ENCODE data around the gene AZGP1.

GRCh38 chr7:99976626-99977025 lies 795 bp upstream of the AZGP1 start:
- no peak for TF ChIP-seq CTCF (optimal IDR thresholded peaks at IDR 0.05 in 1 of 3, IDR thresholded peaks at IDR 0.05 in 1 of 3, conservative IDR thresholded peaks at IDR 0.05 in 1 of 3; ENCODE audit: extremely low read depth in 1 of 3, insufficient read depth in 2 of 3, low read length in 3 of 3)
- TF ChIP-seq EZH2 (IDR thresholded peaks at IDR 0.05; ENCODE audit: low read length) = no peak
